HG03565 (cell line): Measurements from ENCODE around the gene MYH6.
"Not testable (repeated sequence)": the region's sequence is repeated elsewhere in the genome, so short reads cannot be mapped to it uniquely, and the experiment has no call there.

Source experiments
- ATAC-seq: cut with Tn5 transposase; IDR thresholded peaks from one replicate; pipeline ENCODE4 v1.9.1; 2021; ENCODE audit warnings: mild to moderate bottlenecking, moderate library complexity; ENCODE audit not compliant: unreplicated experiment

MYH6 gene

DNA sequence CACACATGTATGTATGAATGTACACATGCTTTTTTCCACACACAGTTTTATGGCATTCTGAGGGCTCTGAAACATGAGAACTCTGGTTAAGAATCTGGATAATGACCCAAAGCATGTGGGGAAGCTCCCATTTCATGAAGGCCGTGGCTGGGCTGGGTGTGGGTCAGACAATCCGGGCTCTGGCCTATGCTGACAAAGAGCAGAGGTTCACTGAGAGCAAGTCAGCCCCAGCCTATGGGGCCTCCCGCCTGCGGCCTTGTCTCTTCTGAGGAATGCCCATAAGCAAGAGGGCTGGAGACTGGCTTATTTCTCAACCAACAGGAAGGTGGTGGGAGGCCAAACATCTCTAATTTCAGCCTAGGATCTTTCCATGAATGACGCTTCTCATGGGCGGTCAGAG, 8.5 kb downstream of the MYH6 start:
- no peak for ATAC-seq

DNA sequence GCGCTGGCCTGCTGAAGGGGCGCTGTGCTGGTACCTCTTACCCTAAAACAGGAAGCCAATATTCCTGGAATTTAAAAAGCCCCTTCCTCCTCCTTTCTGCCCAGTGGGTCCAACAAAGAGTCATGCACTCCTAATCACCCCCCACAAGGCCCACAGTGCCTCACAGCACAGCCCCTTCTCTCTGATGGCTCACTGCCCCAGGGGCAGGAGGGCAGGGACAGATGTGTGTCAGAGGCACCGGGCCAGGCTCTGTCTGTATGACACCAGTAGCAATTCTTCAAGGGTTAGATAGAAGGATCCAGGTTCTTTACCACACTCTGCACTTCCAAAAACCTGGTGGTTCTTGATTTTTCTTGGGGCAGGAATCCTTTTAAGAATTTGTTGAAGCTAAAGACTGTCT, 8.9 kb downstream of the MYH6 start:
- ATAC-seq, result no peak

DNA sequence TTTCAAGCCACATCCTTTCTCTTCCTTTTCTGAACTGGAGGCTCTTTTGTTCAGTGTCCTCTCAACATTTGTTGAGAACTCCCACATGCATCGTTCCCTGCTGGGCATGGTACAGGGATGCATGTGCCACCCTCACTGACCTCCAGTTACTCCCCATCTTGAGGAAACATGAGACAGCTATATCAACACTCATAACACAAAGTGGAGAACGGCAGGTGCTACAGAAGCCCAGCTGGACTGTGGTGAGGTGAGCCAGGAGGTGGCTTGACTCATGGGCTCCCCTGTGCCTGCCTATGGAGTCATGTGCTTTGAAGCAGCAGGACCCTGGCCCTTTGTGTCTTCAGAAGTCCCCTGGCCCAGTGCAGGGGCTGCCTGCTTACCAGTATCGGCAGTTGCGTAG, 9.7 kb downstream of the MYH6 start:
- no peak for ATAC-seq

DNA sequence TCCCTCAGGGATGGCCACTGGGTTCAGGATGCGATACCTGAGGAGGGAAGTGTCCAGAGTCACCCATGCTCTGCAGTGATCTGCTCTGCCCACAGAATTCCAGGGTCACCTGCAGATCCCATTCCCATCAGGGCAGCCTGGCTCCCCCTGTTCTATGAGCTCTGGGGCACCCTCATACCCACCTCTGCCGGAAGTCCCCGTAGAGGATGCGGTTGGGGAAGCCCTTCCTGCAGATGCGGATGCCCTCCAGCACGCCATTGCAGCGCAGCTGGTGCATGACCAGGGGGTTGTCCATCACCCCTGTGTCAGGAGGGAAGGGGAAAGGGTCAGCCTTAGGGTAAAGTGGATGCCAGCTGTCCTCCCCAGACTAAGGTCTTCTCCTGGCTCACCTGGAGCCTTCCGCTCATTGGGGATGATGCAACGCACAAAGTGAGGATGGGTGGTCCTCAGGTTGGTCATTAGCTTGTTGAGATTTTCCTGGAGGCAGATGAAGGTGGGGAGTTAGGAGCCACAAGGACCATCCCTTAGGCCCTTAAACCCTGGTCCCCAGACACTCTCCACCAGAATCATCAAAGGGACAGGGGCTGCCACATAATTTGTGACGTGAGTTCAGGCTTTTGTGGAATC, 11.2 kb downstream of the MYH6 start:
- no peak for ATAC-seq

DNA sequence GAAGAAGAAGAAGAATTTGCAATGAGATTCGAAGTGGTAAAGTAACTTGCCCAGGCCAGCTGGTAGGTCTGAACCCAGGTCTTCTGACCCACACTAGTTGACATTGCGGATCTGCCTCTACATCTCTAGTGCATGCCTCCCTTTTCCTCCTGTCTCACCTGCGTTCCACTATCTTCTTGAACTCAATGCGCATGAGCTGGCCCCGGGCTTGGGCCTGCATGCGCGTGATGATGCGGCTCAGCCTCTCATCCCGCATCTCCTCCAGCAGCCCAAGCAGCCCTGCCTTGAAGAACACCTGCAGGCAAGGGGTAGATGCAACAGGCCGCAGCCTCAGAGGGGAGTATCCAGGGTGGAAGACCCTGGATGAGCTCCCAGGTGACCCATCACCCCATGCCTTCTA, 11.9 kb downstream of the MYH6 start:
- no peak for ATAC-seq

DNA sequence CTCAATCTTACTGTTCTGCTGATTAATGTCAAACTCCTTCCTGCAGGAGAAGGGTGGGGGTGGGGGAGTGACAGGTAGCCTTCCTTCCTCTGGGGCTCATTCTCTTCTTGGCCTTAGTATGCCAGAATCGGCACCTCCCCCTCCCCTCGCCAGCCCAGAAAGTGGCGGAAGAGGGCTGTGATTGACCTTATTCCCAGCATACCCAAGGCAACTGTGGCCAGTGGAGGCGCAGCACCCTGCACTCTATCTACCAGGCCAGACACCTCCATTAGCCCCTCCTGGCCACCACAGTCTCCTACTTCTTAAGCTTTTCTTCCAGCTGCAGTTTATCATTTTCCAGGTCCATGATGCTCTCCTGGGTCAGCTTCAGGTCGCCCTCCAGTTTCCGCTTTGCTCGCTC, 15.5 kb downstream of the MYH6 start:
- no peak for ATAC-seq

DNA sequence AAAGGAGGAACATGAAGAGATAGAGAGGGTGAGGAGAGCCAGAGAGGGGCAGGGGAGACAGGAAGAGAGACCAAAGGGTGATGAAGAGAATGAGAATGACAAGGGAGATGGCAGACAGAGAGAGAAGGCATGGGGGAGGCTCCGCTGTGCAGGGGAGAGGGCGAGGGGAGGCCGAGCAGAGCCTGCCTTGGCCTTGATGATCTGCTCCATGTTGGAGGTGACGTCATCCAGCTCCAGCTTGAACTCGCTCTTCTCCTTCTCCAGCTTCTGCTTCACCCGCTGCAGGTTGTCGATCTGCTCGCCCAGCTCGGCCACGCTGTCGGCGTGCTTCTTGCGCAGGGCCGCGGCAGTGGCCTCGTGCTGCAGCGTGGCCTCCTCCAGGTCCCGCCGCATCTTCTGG, 18.2 kb downstream of the MYH6 start:
- not testable (repeated sequence) for ATAC-seq

DNA sequence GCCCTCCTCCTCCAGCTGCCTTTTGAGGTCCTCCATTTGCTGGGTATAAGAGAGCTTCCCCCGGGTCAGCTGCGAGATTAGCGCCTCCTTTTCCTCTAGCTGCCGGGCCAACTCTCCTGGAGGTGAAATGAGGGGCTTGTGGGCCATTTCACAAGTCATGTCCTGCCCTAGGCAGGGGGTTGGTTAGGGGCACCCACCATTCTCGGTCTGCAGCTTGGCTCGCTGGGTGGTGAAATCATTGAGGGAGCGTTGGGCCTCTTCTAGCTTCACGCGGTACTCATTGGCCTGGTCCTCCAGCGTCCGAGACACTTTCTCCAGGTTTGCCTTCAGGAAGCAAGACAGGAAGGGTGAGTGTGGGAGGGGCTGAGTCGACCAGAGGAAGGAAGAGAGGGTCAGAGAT, 18.7 kb downstream of the MYH6 start:
- ATAC-seq, result no peak

DNA sequence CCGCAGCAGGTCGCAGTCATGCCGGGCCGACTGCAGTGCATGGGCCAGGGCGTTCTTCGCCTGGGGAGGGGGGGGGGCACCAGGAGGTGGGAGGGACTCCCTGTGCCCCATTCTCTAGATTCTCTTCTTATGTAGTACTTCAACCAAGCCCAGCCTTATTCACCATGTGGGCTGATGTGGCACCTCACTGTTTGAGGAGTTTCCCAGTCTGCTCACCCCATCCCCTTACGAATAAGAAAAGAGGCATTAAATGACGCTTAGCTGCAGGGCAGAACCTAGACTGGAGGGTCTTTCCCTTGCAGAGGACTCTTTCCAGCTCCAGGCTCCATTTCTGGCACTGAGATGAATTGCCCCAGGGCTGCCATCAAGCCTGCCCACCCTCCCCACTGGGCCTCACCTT, 19.1 kb downstream of the MYH6 start:
- ATAC-seq, result no peak

DNA sequence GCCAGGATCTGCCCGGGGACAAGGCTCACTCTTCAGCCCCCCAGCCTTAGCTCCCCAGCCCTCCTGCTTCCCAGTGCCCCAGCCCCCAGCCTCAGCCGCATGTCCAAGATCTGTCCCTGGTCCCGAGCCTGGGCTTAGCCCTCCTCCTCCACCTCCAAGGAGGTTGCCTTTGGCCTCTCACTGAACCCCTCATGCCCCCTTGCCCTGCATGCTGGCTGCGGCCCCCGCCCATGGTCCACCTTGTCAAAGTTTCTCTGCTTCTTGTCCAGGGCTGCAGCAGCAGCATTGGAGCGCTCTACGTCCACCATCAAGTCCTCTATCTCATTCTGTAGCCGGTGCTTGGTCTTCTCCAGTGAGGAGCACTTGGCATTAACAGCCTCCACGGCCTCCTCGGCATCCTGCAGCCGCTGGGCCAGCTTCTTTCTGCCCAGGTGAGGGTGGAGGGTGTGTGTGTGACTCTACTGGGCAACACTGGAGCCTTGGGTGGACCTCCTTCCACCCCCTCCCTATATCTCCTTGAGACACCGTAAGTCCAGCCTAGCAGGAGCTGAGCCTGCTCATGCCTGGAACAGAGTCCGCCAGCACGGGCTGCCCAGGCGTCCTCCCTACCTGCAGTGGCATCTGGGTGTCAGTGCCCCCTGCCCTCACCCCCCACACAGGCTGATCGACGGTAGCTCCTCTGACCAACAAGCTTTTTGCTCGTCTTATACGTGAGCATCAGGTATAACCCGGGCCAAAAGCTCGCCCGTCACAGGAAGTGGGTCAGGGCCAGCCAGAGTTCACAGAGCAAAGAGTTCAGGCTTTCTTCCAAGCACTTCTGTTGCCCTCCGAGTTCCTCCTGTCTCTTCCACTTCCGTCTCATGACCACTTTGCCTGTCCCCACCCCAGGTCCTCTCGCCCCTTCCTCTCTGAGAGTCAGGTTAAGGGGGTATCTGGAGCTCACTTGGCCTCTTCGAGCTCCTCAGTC, 19.9 kb downstream of the MYH6 start:
- ATAC-seq, result no peak

DNA sequence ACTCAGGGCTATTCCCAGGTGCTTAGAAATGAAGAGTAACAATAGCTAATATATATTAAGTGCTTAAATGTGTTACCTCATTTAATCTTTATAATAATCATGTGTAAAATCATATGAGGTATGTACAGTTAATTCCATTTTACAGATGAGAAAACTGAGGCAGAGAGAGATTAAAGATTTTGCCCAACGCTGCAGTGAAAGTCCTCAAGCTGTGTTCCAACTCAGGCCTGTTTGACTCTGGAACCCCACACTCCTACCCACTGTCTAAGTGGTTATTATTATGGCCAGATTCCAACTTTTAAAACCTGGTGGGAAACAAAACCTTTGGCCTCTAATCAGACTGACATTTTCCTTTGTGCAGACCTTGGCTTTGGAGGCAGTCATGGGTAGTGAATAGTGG, 21.1 kb downstream of the MYH6 start:
- no peak for ATAC-seq

DNA sequence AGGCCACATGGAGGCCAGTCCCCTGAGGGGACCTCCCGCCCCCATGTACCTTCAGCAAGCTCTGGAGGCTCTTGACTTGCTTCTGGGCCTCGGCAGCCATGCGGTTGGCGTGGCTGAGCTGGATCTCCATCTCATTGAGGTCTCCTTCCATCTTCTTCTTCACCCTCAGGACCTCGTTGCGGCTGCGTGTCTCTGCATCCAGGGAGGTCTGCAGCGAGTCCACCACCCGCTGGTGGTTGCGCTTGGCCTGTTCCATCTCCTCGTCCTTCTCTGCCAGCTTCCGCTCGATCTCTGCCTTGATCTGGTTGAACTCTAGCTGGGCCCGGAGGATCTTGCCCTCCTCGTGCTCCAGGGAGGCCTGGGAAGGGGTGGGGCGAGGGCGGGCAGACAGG, 21.8 kb downstream of the MYH6 start:
- ATAC-seq, result not testable (repeated sequence)

DNA sequence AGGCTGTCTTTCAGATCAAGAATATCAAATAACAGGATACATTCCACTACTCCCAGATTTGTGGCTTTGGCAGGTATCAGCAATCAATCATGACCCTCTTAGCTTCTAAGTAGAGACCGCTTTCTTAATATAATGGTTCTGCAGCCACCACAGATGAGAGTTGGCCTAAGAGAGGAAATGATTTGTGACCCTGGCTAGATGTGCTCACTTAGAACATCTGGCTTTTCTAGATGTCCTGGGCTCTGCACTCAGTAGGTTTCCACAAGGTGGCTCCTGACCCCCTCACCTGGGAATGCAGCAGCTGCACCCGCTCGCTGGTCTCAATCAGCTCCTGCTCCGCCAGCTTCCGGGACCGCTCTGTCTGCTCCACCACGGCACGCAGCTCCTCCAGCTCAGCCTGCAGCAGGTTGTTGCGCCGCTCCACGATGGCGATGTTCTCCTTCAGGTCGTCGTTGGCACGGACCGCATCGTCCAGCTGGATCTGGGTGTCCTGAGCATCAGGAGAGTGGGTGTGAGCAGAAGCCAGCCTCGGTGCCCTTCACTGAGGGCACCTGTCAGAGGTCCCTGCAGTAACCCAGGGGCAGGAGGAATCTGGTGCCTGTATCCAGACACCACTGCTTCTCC, 22.3 kb downstream of the MYH6 start:
- ATAC-seq, result no peak

DNA sequence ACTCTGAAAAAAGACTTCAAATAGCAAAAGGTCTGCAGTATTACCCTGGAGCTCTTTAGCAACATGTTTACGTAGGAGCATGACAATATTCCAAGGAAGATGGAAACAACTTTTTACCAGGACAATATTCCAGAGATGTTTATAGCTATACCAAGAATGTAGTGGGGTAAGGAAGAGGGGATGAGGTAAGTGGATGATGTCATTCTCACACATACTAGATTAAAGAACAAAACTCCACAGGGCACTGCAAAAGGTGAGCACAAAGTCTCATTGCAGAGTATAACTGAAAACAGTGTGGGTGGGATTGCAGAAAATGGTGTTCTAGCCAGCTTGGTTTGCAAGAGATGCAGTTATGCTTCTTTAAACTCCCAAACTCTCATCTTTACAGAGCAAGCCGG, 22.8 kb downstream of the MYH6 start:
- no peak for ATAC-seq

DNA sequence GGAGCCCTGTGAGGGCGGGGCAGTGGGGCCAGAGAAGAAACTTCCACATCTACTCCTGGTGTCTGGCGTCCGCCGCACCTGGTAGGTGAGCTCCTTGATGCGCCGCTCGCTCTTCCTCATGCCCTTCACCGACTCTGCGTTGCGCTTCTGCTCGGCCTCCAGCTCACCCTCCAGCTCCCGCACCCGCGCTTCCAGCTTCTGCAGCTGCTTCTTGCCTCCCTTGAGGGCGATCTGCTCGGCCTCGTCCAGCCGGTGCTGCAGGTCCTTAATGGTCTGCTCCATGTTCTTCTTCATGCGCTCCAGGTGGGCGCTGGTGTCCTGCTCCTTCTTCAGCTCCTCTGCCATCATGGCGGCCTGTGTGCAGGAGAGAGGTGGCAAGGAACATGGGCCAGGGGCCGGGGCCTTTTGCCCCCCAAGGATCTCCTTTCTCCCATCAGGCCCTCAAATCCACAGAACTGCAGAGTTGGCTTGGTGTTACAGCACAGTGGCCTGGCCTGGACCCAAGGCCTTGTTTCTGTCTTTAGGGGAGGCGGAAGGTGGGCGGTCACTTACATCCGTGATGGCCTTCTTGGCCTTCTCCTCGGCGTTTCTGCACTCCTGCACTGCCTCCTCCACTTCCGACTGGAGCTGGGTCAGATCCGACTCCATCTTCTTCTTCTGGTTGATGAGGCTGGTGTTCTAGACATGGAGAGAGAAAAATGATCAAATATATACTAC, 23.6 kb downstream of the MYH6 start:
- no peak for ATAC-seq

DNA sequence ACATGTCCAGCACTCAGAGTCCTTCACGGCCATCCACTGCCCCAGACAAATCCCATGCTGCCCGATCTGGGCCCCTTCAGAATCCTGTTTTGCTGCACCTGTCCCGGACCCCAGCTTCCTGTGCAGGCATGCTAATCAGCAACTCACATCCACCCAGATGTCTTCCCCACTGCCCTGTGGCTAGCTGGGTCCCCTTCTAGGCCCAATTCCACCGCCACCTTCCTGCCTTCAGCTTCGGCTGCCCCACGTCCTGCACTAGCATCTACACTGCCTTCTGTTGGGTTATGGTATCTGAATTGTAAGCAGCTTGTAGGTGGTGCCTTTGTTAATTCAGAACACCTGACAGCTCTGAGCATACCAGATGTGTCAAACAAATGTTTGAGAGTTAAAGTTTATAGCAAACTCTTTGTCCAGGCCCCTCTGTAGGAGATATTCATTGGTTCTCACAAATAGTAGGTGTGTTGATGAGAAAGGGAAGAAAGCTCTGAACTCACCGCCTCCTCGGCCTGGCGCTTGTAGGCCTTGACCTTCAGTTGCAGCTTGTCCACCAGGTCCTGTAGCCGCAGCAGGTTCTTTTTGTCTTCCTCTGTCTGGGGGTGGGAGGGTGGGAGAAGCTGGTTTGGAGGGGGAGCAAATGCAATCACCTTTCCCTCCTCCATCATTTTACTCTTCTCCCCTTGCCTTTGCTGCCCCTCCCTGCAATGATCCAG, 25.2 kb downstream of the MYH6 start:
- ATAC-seq, result no peak

DNA sequence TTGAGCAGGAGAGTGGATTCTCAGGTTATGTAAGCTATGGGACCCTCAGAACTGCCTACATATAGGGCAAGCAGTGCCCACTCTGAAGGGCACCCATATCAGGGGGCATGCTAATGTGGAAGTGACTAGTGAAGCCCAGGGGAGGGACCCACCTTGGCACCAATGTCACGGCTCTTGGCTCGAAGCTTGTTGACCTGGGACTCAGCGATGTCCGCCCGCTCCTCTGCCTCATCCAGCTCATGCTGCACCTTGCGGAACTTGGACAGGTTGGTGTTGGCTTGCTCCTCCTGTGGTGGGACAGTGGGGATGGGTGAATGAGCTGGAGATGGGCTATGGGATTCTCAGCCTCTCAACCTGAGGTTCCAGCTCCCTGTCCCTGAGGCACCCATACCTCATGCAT, 25.8 kb downstream of the MYH6 start:
- ATAC-seq, result no peak

DNA sequence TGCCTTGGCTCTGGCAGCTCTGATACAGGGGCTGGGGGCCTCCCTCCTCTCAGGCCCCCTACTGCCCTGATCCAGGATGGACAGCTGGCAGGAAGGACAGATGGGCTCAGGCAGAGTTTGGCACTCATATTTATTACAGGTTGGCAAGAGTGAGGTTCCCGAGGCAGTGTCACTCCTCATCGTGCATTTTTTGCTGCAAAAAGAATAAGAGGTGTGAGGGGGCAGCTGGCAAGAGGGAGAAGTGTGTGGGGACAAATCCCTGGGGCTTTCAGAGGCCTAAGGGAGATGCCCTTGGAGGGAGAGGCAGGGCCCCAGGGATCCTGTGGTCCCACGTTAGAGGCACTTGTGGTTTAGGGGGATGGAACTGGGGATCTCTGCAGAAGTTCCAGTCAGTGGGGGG, 26.2 kb downstream of the MYH6 start:
- ATAC-seq, result no peak

DNA sequence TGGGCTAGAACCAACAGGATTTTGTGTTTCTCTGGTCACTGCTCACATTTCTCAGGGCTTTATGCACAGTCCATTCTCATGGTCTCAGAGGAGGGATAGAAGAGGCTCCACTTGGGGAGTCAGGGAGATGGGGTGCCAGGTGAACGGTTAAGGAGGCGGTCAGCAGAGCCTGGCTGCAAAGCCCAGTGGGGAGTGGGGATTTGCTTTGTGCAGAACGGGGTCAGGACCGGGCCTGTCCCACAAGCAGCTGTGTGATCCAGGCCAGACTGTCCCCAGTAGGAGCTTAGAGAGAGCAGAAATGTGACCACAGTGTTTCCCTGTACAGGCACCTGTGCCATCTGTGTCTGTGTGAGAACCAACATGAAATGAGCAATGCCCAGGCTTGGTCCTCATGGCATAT, 27.1 kb downstream of the MYH6 start:
- ATAC-seq, result no peak

DNA sequence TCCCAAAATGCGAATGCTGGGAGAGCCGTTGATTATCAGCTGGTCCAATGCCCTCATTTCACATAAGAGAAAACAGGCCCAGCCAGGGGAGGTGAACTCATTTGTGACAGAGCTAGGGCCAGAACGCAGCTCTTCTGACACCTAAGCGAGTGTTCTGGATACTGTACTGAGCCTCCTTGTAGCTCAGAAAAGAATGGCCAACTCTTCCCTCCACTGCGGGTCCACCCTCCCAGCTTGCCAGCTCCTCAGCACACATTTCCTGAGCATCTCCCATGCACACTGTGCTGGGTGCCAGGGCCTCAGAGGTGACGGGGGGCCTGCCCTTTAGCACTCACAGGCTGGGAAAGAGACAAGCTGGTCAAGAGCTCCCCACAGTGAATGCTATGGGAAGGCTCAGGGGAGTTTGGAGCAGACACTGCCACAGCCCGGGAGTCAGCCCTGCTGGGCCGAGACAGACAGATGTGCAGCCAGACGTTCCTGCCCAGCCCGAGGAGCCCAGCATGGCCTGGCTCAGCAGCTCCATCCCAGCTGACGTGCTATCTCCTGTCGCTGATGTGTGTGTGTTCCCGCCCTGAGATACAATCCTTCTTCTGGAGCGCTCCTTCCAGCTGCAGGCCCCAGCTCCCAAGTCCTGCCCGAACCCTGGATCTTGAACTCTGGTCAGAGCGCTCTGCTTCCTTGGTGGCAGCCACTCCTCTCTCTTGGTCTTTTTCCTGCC, 27.7 kb downstream of the MYH6 start:
- ATAC-seq, result no peak
